ENCODE data around the gene DNAH17. TPM values are rescaled to one million over a fixed set of nuclear protein-coding genes. Genes with fewer than 3 reads are reported as not detected.

The DNAH17 gene
- polyA plus RNA-seq, 1 experiment, result not detected

GRCh38 chr17:78475211-78475610 lies 102.0 kb downstream of the DNAH17 start:
- ChIA-PET CTCF (no interaction called here), POLR2A (no interaction called here)
- H3K27me3 ChIP-seq (ENCODE audit: control insufficient read depth, insufficient read depth, low read length), result peaks cover 9% of the 10 kb centered on the region; the same call in 1 of the 2 replicates
- no peak for TF ChIP-seq CTCF (IDR thresholded peaks at IDR 0.05; ENCODE audit: insufficient read depth, low read depth, low read length)
- no peak overlapping the region for H3K4me3 ChIP-seq (ENCODE audit: low read depth, low read length)
- no peaks in the 10 kb centered on the region for H3K36me3 ChIP-seq (ENCODE audit: control insufficient read depth, insufficient read depth, low read length)
- no peak for DNase-seq (ENCODE audit: low read depth)

GRCh38 chr17:78474614-78475146 lies 102.5 kb downstream of the DNAH17 start:
- no peak for DNase-seq (ENCODE audit: low read depth)
- CTCF ChIA-PET, result no interaction called here
- Histone ChIP-seq H3K4me3 (ENCODE audit: low read depth, low read length) (no peak overlapping the region), H3K36me3 (ENCODE audit: control insufficient read depth, insufficient read depth, low read length) (no peaks in the 10 kb centered on the region), H3K27me3 (ENCODE audit: control insufficient read depth, insufficient read depth, low read length) (peaks cover 9% of the 10 kb centered on the region; the same call in 1 of the 2 replicates)
- POLR2A ChIA-PET, result no interaction called here
- no peak for TF ChIP-seq CTCF (IDR thresholded peaks at IDR 0.05; ENCODE audit: insufficient read depth, low read depth, low read length)

GRCh38 chr17:78473951-78474613 lies 103.1 kb downstream of the DNAH17 start:
- peak; percentile 1 for DNase-seq (ENCODE audit: low read depth)
- ChIA-PET POLR2A (no interaction called here), CTCF (no interaction called here)
- TF ChIP-seq CTCF (IDR thresholded peaks at IDR 0.05; ENCODE audit: insufficient read depth, low read depth, low read length), result no peak
- Histone ChIP-seq H3K27me3 (ENCODE audit: control insufficient read depth, insufficient read depth, low read length) (peaks cover 10% of the 10 kb centered on the region; the same call in 1 of the 2 replicates), H3K4me3 (ENCODE audit: low read depth, low read length) (no peak overlapping the region), H3K36me3 (ENCODE audit: control insufficient read depth, insufficient read depth, low read length) (no peaks in the 10 kb centered on the region)

GRCh38 chr17:78472035-78472905 lies 104.9 kb downstream of the DNAH17 start:
- ChIA-PET POLR2A (no interaction called here), CTCF (no interaction called here)
- Histone ChIP-seq H3K27me3 (ENCODE audit: control insufficient read depth, insufficient read depth, low read length) (peaks cover 10% of the 10 kb centered on the region; the same call in 1 of the 2 replicates), H3K36me3 (ENCODE audit: control insufficient read depth, insufficient read depth, low read length) (no peaks in the 10 kb centered on the region), H3K4me3 (ENCODE audit: low read depth, low read length) (no peak overlapping the region)
- no peak for TF ChIP-seq CTCF (IDR thresholded peaks at IDR 0.05; ENCODE audit: insufficient read depth, low read depth, low read length)
- no peak for DNase-seq (ENCODE audit: low read depth)

GRCh38 chr17:78471635-78472034 lies 105.6 kb downstream of the DNAH17 start:
- Histone ChIP-seq H3K4me3 (ENCODE audit: low read depth, low read length) (no peak overlapping the region), H3K27me3 (ENCODE audit: control insufficient read depth, insufficient read depth, low read length) (peaks cover 7% of the 10 kb centered on the region; the same call in 1 of the 2 replicates), H3K36me3 (ENCODE audit: control insufficient read depth, insufficient read depth, low read length) (no peaks in the 10 kb centered on the region)
- DNase-seq (ENCODE audit: low read depth), result no peak
- TF ChIP-seq CTCF (IDR thresholded peaks at IDR 0.05; ENCODE audit: insufficient read depth, low read depth, low read length), result no peak
- POLR2A ChIA-PET, result no interaction called here
- CTCF ChIA-PET, result no interaction called here
